ENCODE results near the gene CNPY2. TPM values are rescaled to one million over a fixed set of nuclear protein-coding genes. Genes with fewer than 3 reads are reported as not detected.
"Not testable (repeated sequence)": the region's sequence is repeated elsewhere in the genome, so short reads cannot be mapped to it uniquely, and the experiment has no call there.

Gene CNPY2
- 142 and 167 TPM in 2 replicates for total RNA-seq (2014; rRNA removed; shearing (Covaris generic))

DNA sequence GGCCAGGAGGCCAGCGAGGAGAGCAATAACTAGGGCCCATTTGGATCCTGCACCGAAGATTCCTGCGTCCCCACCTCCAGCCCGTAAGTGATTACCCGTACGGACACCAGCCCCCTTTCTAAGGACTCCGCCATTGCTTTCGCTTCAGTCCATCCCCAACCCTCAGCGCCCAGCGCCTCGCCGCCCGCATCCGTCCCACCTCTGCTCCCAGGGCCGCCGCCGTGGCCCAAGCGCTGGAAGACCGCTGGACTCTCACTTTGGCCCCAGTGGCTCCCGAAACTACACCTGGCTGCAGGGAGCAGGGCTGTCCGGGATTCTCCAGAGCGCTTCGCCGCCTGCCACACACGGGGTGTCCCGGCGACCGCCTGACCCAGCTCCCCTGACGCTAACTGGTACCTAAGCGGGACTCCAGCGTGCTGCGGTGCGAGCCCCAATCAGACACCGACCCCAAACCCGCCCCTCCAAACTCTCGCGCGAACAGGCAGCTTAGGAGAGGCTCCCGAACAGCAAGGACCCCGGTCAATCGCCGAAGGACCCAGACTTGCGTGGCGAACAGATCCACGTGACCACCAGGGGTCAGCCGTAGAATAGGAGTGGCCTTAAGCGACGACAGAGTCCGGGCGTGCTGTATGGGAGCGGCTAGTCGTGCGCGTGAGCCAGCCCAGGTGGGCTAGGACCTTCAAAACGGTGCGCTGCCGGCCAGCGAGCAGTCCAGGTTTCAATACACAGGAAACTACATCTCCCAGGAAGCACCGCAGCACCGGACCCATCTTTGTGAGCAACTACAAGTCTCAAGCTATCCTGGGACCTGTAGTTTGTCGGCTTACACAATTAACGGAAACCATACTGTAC, at the start of gene CNPY2:
Gene CNPY2, minus strand, starts transcription at position 367 of the 852 bp plus-strand sequence. CDS start 771 bp downstream, outside the sequence.
- DNase-seq (ENCODE audit: low spot score): peak; percentile 98

GRCh38 chr12:56362130-56363059, 46.6 kb upstream of the CNPY2 start, which contains the start of gene APOF:
TSS of gene APOF (minus strand) at chr12:56362857. CDS start at chr12:56362745, 112 bp downstream.
- no peak for DNase-seq (ENCODE audit: low spot score)

GRCh38 chr12:56361487-56362129, 45.8 kb upstream of the CNPY2 start:
- no peak for DNase-seq (ENCODE audit: low spot score)

DNA sequence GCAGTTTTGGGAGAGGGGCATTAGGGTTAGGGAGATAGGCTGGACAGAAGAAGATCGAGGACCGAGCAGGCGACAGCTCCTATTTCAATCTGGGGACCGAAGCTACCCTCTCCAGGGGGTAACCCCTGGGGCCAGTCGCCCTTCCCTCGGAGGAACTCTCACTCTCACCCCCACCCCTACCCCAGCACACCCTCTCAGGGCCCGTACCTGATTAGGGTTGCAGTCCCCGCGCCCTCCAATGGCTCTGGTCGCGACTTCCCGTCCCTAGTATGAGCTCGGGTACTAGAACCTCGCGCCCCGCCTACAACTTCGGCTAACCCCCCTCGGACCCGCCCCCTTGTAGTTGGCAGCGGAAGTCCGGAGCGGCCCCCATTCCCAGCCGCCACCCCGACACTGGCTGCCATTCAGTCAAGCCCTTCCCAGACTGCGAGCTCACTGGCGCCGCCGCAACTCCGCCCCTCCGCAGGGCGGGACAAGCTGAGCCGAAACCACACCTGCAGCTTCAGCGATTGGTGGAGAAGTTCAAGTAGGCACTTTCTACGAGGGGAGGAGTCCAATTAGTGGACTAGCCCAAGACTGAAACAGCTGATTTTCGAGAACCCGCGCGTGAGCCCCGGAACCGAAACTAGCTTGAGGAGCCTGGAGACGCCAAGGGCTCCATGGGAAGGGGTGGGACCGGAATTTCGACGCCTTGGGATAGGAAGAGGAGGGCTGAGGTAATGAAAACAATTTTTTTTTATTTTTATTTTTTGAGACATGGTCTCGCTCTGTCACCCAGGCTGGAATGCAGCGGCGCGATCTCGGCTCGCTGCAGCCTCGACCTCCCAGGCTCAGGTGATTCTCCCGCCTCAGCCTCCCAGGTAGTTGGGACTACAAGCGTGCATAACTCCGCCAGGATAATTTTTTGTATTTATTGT, 44.3 kb upstream of the CNPY2 start, which contains the start of gene STAT2:
Gene STAT2, minus strand, starts transcription at position 257 of the 917 bp plus-strand sequence. CDS start 3,536 bp downstream, outside the sequence.
- peak; percentile 100 for DNase-seq (ENCODE audit: low spot score)

- peak; percentile 82 for DNase-seq (ENCODE audit: low spot score)
Measured at GRCh38 chr12:56358836-56359532, 43.2 kb upstream of the CNPY2 start.

DNA sequence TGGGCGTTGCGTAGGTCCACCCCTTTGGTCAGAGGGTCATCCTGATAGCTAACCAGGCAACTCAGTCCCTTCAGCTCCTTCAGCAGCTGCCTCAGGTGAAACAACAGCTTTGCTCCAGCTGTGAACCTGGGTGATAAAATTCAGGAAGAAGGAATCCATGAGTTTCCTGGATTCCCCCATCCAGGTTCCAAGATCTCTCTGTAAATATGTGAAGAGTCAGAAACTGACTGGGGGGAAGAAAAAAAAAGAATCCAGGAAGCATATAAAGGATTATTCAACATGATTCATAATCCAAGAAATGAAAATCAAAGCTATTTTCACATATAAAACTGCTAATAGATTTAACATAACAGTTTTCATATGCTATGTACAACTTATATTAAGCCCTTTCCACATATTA, 35.5 kb upstream of the CNPY2 start:
- DNase-seq (ENCODE audit: low spot score): no peak

DNA sequence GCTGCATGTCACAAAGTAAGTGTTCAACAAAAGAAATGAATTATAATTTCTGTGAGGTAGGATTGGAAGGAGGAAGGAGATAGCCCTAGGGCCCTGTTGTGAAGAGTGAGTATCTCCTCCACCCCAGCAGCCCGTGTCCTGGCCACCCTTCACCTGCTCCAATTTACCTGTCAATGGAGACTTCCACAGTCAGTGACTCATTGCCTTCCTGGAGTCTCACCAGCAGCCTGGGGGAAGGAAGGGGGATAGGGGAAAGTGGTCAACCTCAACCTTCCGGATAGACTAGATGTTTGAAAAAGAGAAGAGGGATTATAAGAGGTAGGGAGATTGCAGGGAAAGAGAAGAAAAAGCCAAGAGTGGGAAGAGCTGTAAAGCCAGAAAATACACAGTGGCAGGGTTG, 34.9 kb upstream of the CNPY2 start:
- DNase-seq (ENCODE audit: low spot score): no peak

DNA sequence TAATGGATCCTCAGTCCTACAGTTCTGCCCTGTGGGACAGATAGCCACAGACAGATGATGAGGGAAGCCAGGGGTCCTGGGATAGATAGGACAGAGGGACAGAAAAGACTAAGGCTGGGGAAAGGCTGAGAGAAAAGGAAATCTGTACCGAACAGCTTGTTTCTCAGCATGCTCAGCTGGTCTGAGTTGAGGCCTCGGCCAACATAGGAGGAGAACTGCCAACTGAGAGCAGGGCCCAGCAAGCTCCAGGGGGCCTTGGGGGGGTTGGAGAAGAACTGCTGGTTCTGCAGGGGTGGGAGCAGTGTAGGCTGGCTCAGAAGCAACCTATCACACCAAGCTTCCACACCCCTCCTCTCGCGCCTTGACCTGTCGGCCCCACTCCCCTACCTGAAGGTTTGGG, 33.0 kb upstream of the CNPY2 start:
- no peak for DNase-seq (ENCODE audit: low spot score)

GRCh38 chr12:56347255-56347654, 31.5 kb upstream of the CNPY2 start:
- DNase-seq (ENCODE audit: low spot score): not testable (repeated sequence)

GRCh38 chr12:56346675-56347074, 30.9 kb upstream of the CNPY2 start:
- DNase-seq (ENCODE audit: low spot score): no peak

DNA sequence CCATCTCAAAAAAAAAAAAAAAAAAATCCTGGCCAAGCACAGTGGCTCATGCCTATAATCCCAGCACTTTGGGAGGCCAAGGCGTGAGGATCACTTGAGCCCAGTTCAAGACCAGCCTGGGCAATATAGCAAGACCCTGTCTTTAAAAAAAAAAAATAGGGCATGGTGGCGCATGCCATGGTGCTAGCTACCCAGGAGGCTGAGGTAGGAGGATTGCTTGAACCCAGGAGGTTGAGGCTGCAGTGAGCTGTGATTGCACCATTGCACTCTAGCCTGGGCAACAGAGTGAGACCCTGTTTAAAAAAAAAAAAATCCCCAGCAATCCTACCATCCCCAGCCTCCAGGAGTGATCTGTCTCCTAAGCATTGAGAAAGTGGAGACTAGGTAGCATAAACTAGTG, 26.5 kb upstream of the CNPY2 start:
- not testable (repeated sequence) for DNase-seq (ENCODE audit: low spot score)

DNA sequence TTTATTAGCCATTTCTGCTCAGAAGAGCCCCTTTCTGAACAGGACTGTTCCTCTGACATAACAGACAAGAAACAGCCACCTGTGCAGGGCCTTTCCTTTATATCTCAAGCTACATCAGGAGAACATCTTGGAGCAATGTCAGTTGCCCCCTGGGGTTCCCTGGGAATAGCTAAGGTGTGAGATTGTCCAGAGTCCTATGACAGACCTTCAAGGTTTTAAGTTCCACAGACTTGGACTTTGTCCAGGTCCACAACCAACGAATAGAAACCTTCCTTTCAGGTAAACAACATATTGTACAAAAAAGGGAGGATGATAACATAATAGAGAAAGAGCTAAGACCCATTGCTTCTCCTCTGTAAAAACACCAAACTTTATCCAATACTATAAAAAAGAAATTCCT, 25.8 kb upstream of the CNPY2 start:
- DNase-seq (ENCODE audit: low spot score): no peak

DNA sequence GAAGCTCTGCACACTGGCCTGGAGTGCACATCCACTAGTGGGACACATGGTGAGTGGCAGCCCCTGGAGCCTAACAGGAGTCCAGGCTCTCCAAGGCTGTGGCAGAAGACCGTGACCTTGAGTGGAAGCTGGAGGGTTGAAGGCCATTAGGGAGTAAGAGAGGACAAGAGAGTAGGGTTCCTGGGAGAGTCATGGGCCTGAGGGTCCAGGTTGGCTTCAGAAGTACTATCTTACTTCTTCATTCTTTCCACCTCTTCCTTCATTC, 23.3 kb upstream of the CNPY2 start:
- DNase-seq (ENCODE audit: low spot score): no peak

DNA sequence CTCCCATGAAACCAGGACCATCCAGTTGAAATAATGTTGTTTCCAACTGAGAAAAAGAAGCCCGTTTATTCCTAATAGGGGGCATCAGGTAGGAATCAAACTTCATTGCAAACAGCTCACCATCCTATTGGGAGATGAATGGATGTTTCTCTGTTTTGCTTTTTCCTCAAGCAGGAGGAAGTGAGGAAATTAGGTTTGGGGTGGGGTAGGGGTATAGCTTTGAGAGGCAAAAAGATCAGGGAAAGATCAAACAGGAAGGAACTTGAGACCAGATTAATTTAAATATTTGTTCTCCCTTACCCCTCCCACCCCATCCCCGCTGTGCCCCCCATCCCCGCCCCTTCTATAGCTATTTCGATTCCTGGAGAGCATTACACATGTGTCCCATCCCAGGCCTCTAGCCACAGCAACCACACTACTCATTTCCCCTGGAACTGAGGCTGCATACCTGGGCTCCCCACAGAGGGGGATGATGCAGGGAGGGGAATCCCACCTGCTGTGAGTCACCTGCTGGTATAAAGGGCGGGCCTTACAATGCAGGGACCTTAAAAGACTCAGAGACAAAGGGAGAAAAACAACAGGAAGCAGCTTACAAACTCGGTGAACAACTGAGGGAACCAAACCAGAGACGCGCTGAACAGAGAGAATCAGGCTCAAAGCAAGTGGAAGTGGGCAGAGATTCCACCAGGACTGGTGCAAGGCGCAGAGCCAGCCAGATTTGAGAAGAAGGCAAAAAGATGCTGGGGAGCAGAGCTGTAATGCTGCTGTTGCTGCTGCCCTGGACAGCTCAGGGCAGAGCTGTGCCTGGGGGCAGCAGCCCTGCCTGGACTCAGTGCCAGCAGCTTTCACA, 22.7 kb upstream of the CNPY2 start, which contains the start of gene IL23A:
Gene IL23A, plus strand, starts transcription at position 577 of the 850 bp plus-strand sequence. Its CDS starts 161 bp downstream, at position 738.
- no peak for DNase-seq (ENCODE audit: low spot score)

- no peak for DNase-seq (ENCODE audit: low spot score)
Measured at GRCh38 chr12:56337753-56338251, 22.0 kb upstream of the CNPY2 start.

- no peak for DNase-seq (ENCODE audit: low spot score)
Measured at GRCh38 chr12:56336361-56337167, 20.8 kb upstream of the CNPY2 start.

GRCh38 chr12:56335527-56335926, 19.7 kb upstream of the CNPY2 start:
- DNase-seq (ENCODE audit: low spot score): not testable (repeated sequence)

GRCh38 chr12:56334490-56334793, 18.7 kb upstream of the CNPY2 start:
- no peak for DNase-seq (ENCODE audit: low spot score)
